Effector memory CD8-positive, alpha-beta T cell (primary cell): ENCODE measurements around the gene COX10.
A peak's percentile ranks its signal among the peaks of the same experiment; 100 is the strongest.
"Not testable (repeated sequence)": the region's sequence is repeated elsewhere in the genome, so short reads cannot be mapped to it uniquely, and the experiment has no call there.

Experiments
- ATAC-seq: fragments of 150-1000 bp; cut with Tn5 transposase; replicated peaks from 2 replicates; pipeline ENCODE4 v1.10.0; 2021; ENCODE audit warnings: mild to moderate bottlenecking, moderate library complexity
- DNase-seq, 3 experiments: peaks; one replicate each; pipeline ENCODE4 v3.0.0; 2021
- H3K27ac Mint-ChIP-seq, 2 donors: one replicate each; pipeline ENCODE4 v1.8.0; 2022; ENCODE audit warnings: mild to moderate bottlenecking in 2 of 2, mixed read lengths in 2 of 2, moderate library complexity in 2 of 2
- H3K27me3 Mint-ChIP-seq, 2 donors: one replicate each; pipeline ENCODE4 v1.8.0; 2022; ENCODE audit warnings: mixed read lengths in 2 of 2
- H3K36me3 Mint-ChIP-seq: one replicate; pipeline ENCODE4 v1.8.0; 2022; ENCODE audit warnings: mild to moderate bottlenecking, moderate library complexity, mixed read lengths; ENCODE audit not compliant: insufficient read depth
- H3K4me1 Mint-ChIP-seq, 2 donors: one replicate each; pipeline ENCODE4 v1.8.0; 2022; ENCODE audit warnings: low read depth in 2 of 2, mixed read lengths in 2 of 2
- H3K4me3 Mint-ChIP-seq, 2 donors: one replicate each; pipeline ENCODE4 v1.8.0; 2022; ENCODE audit warnings: mild to moderate bottlenecking in 2 of 2, mixed read lengths in 2 of 2, moderate library complexity in 2 of 2
- H3K9me3 Mint-ChIP-seq, 2 donors: one replicate each; pipeline ENCODE4 v1.8.0; 2022; ENCODE audit warnings: mixed read lengths in 2 of 2
- total RNA-seq, 9 experiments: gene quantifications; one replicate each; lab custom pipeline; 2026; lab: John Stamatoyannopoulos, UW

COX10 gene
- 17.1 to 31.5 (median 26.5) reads per million in 9 experiments for total RNA-seq

GRCh38 chr17:14069251-14070021, at the start of gene COX10:
COX10 (plus strand) TSS chr17:14069504; CDS start chr17:14069606, 102 bp downstream.
- peak within 1 kb of the TSS; percentile 97 to 98 for H3K4me3 Mint-ChIP-seq
- peaks cover 12% of the 10 kb centered on the region for H3K36me3 Mint-ChIP-seq
- H3K27ac Mint-ChIP-seq: peak within 1 kb of the TSS; percentile 92 to 97
- H3K4me1 Mint-ChIP-seq: peaks cover 28 to 29% of the 10 kb centered on the region in 2 donors
- no peaks in the 10 kb centered on the region for H3K9me3 Mint-ChIP-seq
- H3K27me3 Mint-ChIP-seq: no peaks in the 10 kb centered on the region
- ATAC-seq: peak; percentile 98
- peak; percentile 74 to 80 (median 77) for DNase-seq

GRCh38 chr17:14021651-14022294, 47.5 kb upstream of the COX10 start:
- not testable (repeated sequence) for H3K4me3 Mint-ChIP-seq, H3K27ac Mint-ChIP-seq, H3K9me3 Mint-ChIP-seq, H3K36me3 Mint-ChIP-seq, H3K4me1 Mint-ChIP-seq, H3K27me3 Mint-ChIP-seq, DNase-seq, ATAC-seq

DNA sequence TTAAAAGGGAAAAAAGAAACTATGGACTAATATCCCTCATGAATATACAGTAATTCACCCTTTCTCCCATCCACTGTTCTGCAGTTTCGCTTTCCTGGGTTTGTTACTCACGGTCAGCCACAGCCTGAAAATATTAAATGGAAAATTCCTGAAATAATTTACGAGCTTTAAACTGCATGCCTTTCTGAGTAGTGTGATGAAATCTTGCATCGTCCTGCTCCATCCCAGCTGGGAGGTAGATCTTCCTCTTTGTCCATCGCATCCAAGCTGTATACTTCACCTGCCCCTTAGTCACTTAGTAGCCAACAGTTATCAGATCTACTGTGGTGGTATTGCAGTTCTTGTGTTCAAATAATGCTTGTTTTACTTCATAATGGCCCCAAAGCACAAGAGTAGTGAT, 39.5 kb upstream of the COX10 start:
- ATAC-seq, DNase-seq, H3K27ac Mint-ChIP-seq, H3K9me3 Mint-ChIP-seq, H3K36me3 Mint-ChIP-seq, H3K4me3 Mint-ChIP-seq, H3K27me3 Mint-ChIP-seq, H3K4me1 Mint-ChIP-seq: not testable (repeated sequence)

DNA sequence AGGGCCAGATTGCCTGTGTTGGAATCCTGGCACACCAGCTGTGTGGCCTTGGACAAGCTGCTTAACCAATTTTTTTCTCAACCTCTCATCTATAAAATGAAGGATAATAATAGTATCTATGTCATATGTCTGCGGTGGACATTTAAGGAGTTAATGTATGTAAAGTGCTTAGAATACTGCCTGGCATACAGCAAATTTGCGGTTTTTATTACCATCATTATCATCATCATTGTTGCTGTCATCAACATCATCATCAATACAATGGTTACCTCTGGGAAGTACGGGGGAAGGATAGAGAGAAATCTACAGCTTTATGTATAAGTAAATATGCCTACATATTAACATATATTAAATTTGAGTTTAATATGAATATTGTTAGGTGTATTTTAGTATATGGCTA, 37.1 kb upstream of the COX10 start:
- no peak for ATAC-seq
- no peak for DNase-seq
- Mint-ChIP-seq H3K9me3 (no peaks in the 10 kb centered on the region), H3K36me3 (peaks cover 10% of the 10 kb centered on the region), H3K4me3 (no peak overlapping the region), H3K27me3 (no peaks in the 10 kb centered on the region), H3K4me1 (no peaks in the 10 kb centered on the region), H3K27ac (no peak overlapping the region)

DNA sequence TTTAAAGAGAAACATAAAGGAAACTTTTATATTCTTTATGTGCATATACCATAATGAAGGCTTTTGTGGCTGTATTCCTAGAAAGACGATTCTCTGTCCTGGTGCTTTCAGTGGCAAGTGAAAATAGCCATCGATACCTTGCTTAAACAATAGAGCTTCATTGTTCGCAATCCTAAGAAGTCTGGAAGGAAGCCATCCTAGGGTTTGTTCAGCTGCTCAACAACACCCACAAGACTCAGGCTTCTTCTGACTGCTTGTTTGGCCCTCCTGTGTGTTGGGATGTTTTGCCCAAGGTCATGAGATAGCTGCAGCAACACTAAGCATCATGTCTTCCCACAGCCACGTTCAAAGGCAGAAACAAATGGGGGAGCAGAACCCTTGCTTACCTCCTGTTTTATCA, 36.1 kb upstream of the COX10 start:
- peaks cover 10% of the 10 kb centered on the region for H3K36me3 Mint-ChIP-seq
- H3K9me3 Mint-ChIP-seq: no peaks in the 10 kb centered on the region

GRCh38 chr17:14037453-14037852, 31.9 kb upstream of the COX10 start:
- no peaks in the 10 kb centered on the region for H3K27me3 Mint-ChIP-seq
- peaks cover 6% of the 10 kb centered on the region for H3K36me3 Mint-ChIP-seq
- ATAC-seq (no peak), DNase-seq (no peak)
- H3K4me1 Mint-ChIP-seq: peaks cover 4 to 7% of the 10 kb centered on the region in 2 donors
- no peak overlapping the region for H3K27ac Mint-ChIP-seq
- H3K4me3 Mint-ChIP-seq: no peak overlapping the region
- no peaks in the 10 kb centered on the region for H3K9me3 Mint-ChIP-seq

More for the DNA sequence above, 36.1 kb upstream of the COX10 start:
- ATAC-seq (no peak), DNase-seq (no peak)
- Mint-ChIP-seq H3K4me1 (peaks cover 0 to 2% of the 10 kb centered on the region in 2 donors), H3K4me3 (no peak overlapping the region), H3K27ac (no peak overlapping the region), H3K27me3 (no peaks in the 10 kb centered on the region)

GRCh38 chr17:14038206-14038605, 31.1 kb upstream of the COX10 start:
- H3K4me3 Mint-ChIP-seq: no peak overlapping the region

GRCh38 chr17:14042411-14042810, 26.9 kb upstream of the COX10 start:
- DNase-seq (no peak), ATAC-seq (no peak)
- H3K9me3 Mint-ChIP-seq: no peaks in the 10 kb centered on the region
- H3K27ac Mint-ChIP-seq: no peak overlapping the region
- H3K36me3 Mint-ChIP-seq: no peaks in the 10 kb centered on the region
- peaks cover 4 to 7% of the 10 kb centered on the region in 2 donors for H3K4me1 Mint-ChIP-seq
- H3K27me3 Mint-ChIP-seq: no peaks in the 10 kb centered on the region
- no peak overlapping the region for H3K4me3 Mint-ChIP-seq

More at GRCh38 chr17:14038206-14038605, 31.1 kb upstream of the COX10 start:
- DNase-seq (no peak), ATAC-seq (no peak)
- peaks cover 4 to 7% of the 10 kb centered on the region in 2 donors for H3K4me1 Mint-ChIP-seq
- H3K36me3 Mint-ChIP-seq: peaks cover 3% of the 10 kb centered on the region
- H3K27ac Mint-ChIP-seq: no peak overlapping the region
- H3K27me3 Mint-ChIP-seq: no peaks in the 10 kb centered on the region
- H3K9me3 Mint-ChIP-seq: no peaks in the 10 kb centered on the region

DNA sequence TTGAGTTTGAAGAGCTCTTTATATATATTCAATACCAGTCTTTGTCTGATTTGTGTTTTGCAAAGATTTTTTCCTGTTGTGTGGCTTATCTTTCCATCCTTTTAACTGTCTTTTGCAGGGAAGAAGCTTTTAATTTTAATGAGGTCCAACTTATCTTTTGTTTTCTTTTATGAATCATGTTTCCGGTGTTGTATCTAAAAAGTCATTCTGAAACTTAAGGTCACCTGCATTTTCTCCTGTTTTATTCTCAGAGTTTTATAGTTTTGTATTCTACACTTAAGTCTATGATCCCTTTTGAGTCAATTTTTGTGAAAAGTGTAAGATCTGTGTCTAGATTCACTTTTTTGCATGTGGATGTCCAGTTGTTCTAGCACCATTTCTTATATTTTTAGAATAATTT, 24.6 kb upstream of the COX10 start:
- no peak overlapping the region for H3K4me3 Mint-ChIP-seq
- no peak for DNase-seq

DNA sequence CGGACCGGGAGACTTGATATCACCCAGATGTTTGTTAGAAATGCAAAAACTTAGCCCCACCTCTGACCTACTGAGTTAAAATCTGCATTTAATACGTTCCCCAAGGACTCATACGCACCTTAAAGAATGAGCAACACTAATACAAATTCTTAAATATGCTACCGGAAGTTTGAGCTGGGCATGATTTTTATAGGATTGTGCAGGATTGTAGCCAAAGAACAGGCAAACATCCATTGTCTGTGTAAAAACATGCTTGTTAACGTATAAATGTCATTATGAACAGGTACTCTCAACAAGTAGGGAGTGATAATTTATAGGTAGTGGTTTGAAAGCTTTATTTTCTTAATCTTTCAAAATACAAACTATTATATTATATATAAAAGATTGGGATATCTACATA, 22.3 kb upstream of the COX10 start:
- H3K4me3 Mint-ChIP-seq: no peak overlapping the region
- no peak overlapping the region for H3K27ac Mint-ChIP-seq

More for the DNA sequence above, 24.6 kb upstream of the COX10 start:
- no peaks in the 10 kb centered on the region for H3K9me3 Mint-ChIP-seq
- no peak for ATAC-seq
- no peaks in the 10 kb centered on the region for H3K36me3 Mint-ChIP-seq
- H3K4me1 Mint-ChIP-seq: peaks cover 0 to 5% of the 10 kb centered on the region in 2 donors
- H3K27me3 Mint-ChIP-seq: no peaks in the 10 kb centered on the region
- no peak overlapping the region for H3K27ac Mint-ChIP-seq

DNA sequence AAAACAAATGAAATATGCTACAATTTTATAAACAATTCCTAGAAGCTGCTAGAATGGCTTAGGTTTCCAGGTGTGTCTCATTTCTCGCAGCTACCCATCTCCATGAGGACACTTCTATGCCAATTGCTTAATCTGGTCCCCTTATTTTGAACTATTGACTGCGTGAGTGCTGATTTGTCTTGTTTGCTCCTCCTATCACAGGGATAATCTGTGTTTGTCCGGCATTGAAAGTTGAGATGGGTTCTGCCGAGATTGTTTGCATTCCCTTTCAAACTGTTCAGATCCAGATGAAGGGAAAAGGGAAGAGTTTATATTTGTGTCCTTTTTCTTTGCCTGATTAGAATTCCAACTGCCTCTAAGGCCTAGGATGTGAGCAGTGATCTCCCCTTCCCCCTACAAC, 21.7 kb upstream of the COX10 start:
- ATAC-seq: no peak
- no peak overlapping the region for H3K27ac Mint-ChIP-seq
- no peaks in the 10 kb centered on the region for H3K9me3 Mint-ChIP-seq
- no peaks in the 10 kb centered on the region for H3K27me3 Mint-ChIP-seq
- H3K4me3 Mint-ChIP-seq: no peak overlapping the region
- no peak for DNase-seq
- peaks cover 0 to 5% of the 10 kb centered on the region in 2 donors for H3K4me1 Mint-ChIP-seq
- peaks cover 4% of the 10 kb centered on the region for H3K36me3 Mint-ChIP-seq

More for the DNA sequence above, 22.3 kb upstream of the COX10 start:
- no peaks in the 10 kb centered on the region for H3K27me3 Mint-ChIP-seq
- peaks cover 0 to 5% of the 10 kb centered on the region in 2 donors for H3K4me1 Mint-ChIP-seq
- DNase-seq (no peak), ATAC-seq (no peak)
- peaks cover 4% of the 10 kb centered on the region for H3K36me3 Mint-ChIP-seq
- H3K9me3 Mint-ChIP-seq: no peaks in the 10 kb centered on the region

- H3K4me3 Mint-ChIP-seq: no peak overlapping the region
Measured at GRCh38 chr17:14048169-14048568, 21.1 kb upstream of the COX10 start.

GRCh38 chr17:14050616-14051015, 18.7 kb upstream of the COX10 start:
- Mint-ChIP-seq H3K36me3 (peaks cover 4% of the 10 kb centered on the region), H3K4me3 (no peak overlapping the region), H3K27ac (no peak overlapping the region), H3K4me1 (peaks cover 0 to 5% of the 10 kb centered on the region in 2 donors), H3K9me3 (no peaks in the 10 kb centered on the region), H3K27me3 (no peaks in the 10 kb centered on the region)
- no peak for ATAC-seq
- no peak for DNase-seq

More at GRCh38 chr17:14048169-14048568, 21.1 kb upstream of the COX10 start:
- H3K9me3 Mint-ChIP-seq: no peaks in the 10 kb centered on the region
- ATAC-seq (peak; percentile 40), DNase-seq (peak in 2 of 3 experiments; percentile 7 to 14)
- no peaks in the 10 kb centered on the region for H3K27me3 Mint-ChIP-seq
- H3K4me1 Mint-ChIP-seq: peaks cover 0 to 5% of the 10 kb centered on the region in 2 donors
- peaks cover 4% of the 10 kb centered on the region for H3K36me3 Mint-ChIP-seq
- H3K27ac Mint-ChIP-seq: no peak overlapping the region

DNA sequence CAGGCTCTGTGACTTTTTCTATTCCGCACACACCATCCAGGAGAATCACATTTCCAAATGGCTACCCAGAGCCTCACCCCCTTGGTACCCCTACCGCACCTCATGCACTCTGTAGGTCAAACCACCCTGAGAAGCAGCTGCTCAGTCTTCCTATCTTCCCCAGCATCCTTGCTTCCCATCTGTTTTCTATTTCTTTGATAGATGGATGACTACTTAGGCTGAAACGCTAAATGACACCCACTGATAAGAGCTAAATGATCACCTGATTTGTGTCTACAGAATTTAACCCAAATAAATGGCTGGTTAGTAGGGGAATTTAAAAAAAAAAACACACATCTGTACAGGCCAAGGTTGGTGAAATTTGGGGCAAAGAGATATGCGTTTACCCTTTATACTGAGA, 17.6 kb upstream of the COX10 start:
- DNase-seq: no peak
- H3K4me3 Mint-ChIP-seq: no peak overlapping the region

More for the DNA sequence above, 17.6 kb upstream of the COX10 start:
- no peak overlapping the region for H3K27ac Mint-ChIP-seq
- no peaks in the 10 kb centered on the region for H3K27me3 Mint-ChIP-seq
- peaks cover 0 to 2% of the 10 kb centered on the region in 2 donors for H3K9me3 Mint-ChIP-seq
- ATAC-seq: no peak
- H3K36me3 Mint-ChIP-seq: peaks cover 4% of the 10 kb centered on the region
- peaks cover 0 to 5% of the 10 kb centered on the region in 2 donors for H3K4me1 Mint-ChIP-seq
